HG03520 (cell line): ENCODE data around the gene RALGPS1.

Experiments
- ATAC-seq: cut with Tn5 transposase; IDR thresholded peaks from one replicate; pipeline ENCODE4 v1.9.1; 2021; ENCODE audit warnings: mild to moderate bottlenecking, moderate library complexity; ENCODE audit not compliant: unreplicated experiment

The RALGPS1 gene

GRCh38 chr9:127092041-127092608 lies 177.5 kb downstream of the RALGPS1 start:
- ATAC-seq, result no peak

- ATAC-seq, result no peak
These were observed 178.9 kb downstream of the RALGPS1 start for GRCh38 chr9:127093319-127094020.

GRCh38 chr9:127095411-127095810 lies 180.8 kb downstream of the RALGPS1 start:
- ATAC-seq, result no peak

GRCh38 chr9:127096208-127096607 lies 181.6 kb downstream of the RALGPS1 start:
- ATAC-seq, result no peak

DNA sequence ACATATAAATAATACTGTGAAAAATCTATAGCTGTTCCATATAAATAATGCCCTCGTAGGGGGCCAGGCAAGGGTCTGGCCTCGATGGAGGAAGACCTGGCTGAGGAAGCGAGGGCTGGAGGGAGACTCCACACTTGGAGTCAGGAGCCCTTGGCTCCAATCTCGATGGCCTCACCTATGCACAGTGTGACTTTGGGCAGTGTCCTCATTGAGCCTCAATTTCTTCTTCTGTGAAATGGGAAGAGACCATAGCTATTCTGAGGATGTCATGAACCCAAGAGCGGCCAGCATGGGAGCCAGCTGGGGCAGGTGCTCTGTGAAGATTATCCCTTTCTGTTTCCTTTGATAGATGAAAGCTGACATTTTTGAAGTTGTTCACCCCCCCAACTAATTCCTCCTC lies 183.1 kb downstream of the RALGPS1 start:
- no peak for ATAC-seq

- no peak for ATAC-seq
These were observed 184.5 kb downstream of the RALGPS1 start for GRCh38 chr9:127098916-127099553.

DNA sequence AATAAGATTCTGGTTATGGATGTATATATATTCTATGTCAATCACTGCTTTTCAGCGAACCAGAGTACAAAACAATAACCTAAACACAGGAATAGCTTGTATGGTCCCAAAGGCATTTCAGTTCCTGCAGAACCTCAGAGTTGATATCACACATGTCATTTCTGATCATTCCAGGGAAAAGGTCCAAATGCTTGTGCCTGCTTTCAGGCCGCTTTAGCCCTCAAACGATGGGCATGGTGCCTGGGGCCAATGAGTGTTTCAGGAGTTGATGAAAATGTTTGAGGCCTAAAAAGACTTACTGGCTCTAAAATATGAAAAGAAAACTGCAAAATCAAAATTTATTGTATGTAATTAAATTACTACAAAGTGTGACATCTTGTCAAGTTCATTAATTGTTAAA lies 185.1 kb downstream of the RALGPS1 start:
- no peak for ATAC-seq

- ATAC-seq, result no peak
These were observed 187.6 kb downstream of the RALGPS1 start for GRCh38 chr9:127102176-127102575.

DNA sequence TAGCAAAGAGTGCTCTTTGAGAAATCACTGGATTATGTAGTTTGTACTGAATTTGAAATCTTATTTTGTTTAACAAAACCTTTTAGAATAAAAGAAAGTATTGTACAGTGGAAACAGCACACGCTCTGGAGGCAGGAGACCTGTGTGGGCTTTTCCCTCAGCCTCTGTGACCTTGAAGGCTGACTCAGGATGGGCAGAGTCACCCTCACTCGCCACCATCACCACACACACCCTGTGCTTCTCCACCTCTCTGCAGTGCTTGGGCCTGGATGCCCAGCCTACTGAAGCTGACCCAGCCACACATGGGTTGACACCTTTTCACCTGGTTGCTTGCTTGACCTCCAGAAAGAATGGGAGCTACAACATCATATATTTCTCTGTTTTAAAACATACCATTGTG lies 188.2 kb downstream of the RALGPS1 start:
- ATAC-seq, result no peak

DNA sequence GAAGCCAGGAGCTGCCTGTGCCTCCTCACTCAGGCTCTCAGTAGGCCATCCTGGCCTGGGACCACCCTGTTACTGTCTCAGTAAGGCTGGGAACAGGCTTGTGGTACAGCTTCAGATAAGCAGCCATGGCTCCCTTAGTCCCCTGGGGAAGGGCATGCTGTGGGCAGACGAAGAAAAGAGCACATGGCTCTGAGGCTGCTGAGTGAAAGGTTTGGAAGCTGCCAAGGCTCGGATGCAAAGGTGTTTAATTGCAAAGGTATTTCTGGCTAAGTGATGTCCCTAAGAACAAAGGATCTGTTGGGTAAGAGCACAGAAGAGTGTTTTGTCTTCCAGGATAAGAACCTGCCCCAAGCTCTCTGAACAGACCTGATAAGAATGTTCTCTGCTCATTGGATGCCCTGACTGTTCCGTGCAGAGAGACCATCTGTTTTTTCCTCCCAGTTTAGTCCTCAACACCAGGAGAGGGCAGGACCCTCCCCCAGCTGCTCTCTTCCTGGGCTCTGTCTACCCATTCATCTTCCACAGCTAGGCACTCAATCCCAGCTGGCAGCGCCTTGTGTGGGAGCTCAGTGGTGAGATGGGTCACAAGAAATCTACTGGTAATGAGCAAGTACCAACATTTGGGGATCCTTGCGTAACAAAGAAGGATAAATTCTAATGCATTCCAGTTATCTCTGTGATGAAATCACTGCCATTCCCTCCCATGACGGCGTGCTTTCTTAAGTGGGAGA lies 190.2 kb downstream of the RALGPS1 start:
- no peak for ATAC-seq

DNA sequence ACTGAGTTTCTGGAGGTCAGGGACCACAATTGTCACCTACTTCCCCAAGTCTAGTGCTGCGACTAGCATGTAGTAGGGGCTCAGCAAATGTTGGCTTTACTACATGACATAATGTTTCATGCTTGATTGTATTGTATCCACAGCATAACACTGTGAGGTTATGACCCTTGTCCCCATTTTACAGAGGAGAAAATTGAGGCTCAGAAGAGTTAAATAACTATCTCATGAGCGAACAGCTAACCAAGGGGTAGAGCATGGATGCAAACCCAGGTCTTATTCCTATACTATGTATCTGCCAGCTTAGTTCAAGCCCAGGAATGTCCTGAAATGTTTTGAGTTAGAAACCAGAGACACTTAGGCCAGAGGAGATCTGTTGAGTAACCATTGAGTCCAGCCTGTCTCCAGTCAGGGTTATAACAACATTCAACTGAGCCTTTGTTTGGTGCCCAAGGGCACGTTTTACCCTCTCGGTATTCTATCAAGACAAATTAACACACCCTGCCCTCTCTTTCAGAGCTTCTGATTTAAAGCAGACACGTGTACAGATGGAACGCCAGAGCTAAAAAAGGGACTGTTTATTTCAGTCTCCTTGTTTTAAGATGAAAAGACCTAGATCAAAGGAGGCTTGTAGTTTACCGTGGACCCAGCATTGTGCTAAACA lies 191.4 kb downstream of the RALGPS1 start:
- ATAC-seq, result no peak

GRCh38 chr9:127106466-127106855 lies 191.9 kb downstream of the RALGPS1 start:
- ATAC-seq, result no peak

DNA sequence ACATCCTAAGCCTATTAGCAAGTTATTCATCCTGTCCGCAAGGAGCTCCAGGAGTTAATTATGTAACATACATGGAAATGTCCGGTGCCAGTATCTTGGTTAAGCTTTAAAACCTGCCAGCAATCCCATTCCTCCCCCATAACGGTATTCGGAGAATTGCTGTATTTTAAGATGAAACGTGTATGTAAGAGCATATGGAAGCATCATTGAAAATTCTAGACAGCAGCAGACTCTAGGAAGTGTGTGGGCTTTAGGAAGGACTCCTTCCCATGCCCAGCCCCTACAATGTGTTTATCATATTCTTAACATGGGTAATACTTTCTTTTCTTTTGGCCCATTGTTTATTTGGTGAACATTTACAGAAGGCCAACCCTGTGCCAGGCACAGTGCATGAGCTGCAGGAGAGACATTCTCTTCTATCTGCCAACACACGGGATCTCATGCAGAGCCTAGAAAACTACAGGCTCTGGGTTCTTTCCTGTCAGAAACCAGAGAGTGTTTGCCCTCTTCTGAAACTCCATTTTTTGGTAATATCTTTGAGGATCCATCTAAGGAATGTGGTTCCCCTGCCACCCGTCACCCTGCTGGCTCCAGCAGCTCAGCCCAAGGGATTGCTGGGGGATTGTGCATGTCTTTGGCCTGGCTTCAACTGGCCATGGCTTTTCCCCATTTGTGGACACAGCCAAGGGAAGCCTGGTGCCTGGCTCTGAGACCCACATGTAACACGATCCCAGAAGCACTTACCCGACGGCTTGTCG lies 192.8 kb downstream of the RALGPS1 start:
- ATAC-seq, result no peak

GRCh38 chr9:127107929-127108876 lies 193.6 kb downstream of the RALGPS1 start:
- ATAC-seq, result no peak

GRCh38 chr9:127109212-127109711 lies 194.7 kb downstream of the RALGPS1 start:
- ATAC-seq, result no peak

GRCh38 chr9:127112056-127112455 lies 197.5 kb downstream of the RALGPS1 start:
- ATAC-seq, result no peak

GRCh38 chr9:127112735-127113161 lies 198.2 kb downstream of the RALGPS1 start:
- no peak for ATAC-seq

DNA sequence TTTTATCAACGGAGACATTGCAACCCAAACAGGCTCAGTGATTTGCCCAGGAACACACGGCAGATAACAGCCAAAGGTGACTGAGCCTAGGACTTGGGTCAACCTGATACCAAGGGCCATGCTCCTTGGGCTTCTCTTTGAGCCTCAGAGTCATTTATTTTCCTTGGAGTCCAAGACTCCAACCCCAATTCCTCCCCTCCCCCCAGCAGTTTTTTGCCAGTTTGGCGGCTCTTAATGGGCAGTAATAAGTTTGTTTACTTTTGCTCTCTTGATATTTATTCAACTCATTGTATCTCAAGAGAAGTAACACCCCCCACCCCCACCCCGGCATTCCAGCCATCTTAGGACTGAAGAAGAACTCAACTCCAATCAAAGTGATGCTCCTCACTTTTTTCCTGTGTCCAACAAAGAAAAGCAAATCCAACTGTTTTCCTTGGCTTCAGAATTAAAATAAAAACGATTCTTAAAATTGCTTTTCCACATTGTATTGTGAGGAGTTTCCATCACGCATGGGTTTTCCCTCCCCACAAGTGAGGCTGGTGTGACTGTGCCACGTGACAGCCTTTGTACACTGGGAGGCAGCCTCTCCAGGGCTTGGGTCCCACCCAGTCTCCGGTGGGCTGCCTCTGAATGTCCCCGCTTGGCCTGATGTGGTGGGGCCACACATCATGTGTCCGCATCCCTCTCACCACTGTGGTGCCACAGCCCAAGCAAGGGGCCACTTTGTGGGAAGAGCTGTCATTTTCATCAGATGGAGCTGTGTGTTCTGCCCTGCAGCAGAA lies 198.8 kb downstream of the RALGPS1 start:
- ATAC-seq, result no peak
